GM18870 (cell line): Measurements from ENCODE around the gene MERTK.

ENCODE experiments used
- ATAC-seq: cut with Tn5 transposase; IDR thresholded peaks from one replicate; pipeline ENCODE4 v1.9.1; 2021; ENCODE audit warnings: moderate library complexity; ENCODE audit not compliant: unreplicated experiment

MERTK gene

GRCh38 chr2:112006076-112006410 is 107.6 kb downstream of the MERTK start:
- ATAC-seq = no peak

GRCh38 chr2:112007493-112007892 is 109.1 kb downstream of the MERTK start:
- no peak for ATAC-seq

GRCh38 chr2:112008910-112009485 is 110.6 kb downstream of the MERTK start:
- ATAC-seq = no peak

DNA sequence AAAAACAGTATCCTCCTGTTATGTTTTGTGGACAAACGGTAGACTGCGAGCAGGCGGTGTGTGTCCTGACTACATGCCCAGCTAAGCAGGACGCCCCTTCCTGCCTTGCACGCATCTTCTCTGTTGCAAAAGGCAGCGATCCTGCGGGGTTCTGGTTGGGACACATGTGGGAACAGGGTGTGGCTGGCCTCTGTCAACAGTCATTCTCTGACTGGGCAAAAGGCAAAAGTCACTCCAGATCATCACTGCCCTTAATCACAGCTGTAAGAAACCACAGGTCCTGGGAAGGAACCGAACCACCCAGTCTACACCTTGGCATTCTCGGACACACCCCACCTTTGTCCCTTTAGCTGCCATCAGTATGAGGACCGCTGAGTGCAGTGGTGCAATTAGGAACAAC is 112.3 kb downstream of the MERTK start:
- ATAC-seq = no peak

GRCh38 chr2:112012556-112012955 is 114.1 kb downstream of the MERTK start:
- no peak for ATAC-seq

- ATAC-seq = no peak
Measured at GRCh38 chr2:112018846-112019245, 120.4 kb downstream of the MERTK start.

- ATAC-seq = no peak
Measured at GRCh38 chr2:112019569-112019982, 121.2 kb downstream of the MERTK start.

- no peak for ATAC-seq
Measured at GRCh38 chr2:112020561-112020960, 122.2 kb downstream of the MERTK start.

GRCh38 chr2:112021290-112021689 is 122.9 kb downstream of the MERTK start:
- no peak for ATAC-seq

DNA sequence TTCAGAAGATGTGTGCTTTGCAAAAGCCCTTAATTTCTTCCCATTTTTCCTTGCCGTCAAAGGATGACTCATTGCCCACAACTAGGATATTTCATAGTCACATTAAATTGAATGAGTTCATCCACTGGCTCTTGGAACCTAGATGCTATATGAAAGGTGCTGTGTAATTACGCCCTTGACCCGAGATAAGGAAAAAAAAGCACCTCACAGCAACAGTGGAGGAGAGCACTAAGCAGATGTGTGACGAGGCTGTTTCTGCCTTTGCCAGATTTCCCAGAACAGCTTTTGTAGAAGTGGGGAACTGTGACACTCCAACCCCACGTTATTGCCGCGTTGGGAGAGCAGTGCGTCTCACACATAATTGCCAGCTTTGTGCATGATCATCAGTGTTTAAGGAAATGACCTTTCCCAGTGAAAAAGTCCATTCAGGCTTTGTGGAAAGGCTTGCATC is 123.4 kb downstream of the MERTK start:
- ATAC-seq = no peak

DNA sequence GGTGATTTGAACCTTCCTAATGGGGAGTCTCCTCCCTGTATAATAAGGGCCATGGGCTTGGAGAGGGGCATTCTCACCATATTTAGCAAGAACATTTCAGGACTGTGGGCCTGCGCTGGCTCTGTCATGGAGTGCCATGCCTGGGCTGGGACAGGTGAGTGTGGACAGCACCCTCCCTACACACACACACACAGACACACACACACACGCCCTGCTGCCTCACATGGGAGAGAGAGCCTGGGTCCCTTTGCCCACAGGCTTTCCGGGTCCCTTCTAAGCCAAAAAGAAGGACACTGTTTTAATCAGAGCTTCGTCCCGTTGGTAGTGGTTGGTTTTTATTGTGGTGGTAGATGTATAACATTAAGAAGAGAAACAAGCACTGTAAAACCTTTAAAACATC is 125.3 kb downstream of the MERTK start:
- ATAC-seq = no peak

GRCh38 chr2:112024231-112024630 is 125.8 kb downstream of the MERTK start:
- ATAC-seq = no peak

- no peak for ATAC-seq
Measured at GRCh38 chr2:112024896-112025491, 126.6 kb downstream of the MERTK start.

DNA sequence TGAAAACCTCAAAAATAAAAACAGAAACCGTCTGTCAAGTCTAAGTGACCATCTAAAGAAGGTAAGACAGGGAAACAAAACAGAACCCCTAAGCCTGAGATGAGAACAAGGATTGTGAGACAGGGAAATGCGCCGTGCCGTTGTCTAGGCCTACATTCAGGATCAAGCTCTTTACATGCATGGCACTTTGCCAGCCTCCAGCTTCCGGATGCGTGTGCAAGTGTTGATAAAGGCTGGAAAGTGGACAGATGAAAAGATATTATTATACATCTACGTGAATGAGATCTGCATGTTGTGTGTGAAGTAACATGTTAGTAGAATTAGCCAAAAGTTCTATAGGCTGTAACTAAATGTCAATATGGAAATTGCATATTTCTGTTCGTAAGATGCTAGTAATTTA is 128.1 kb downstream of the MERTK start:
- ATAC-seq = no peak

- no peak for ATAC-seq
Measured at GRCh38 chr2:112027767-112028166, 129.4 kb downstream of the MERTK start.

DNA sequence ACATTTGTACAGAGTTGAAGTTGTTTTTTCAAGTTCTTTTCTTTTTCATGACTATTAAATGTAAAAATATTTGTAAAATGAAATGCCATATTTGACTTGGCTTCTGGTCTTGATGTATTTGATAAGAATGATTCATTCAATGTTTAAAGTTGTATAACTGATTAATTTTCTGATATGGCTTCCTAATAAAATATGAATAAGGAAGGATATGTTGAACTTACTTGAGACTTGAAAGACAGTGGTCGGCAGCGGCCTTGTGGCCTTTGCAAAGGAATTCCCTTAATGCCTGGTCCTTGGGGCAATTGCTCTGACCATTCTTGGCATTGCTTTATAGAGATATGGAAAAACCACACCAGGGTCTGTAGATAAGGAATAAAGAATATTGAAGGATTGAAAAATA is 130.8 kb downstream of the MERTK start:
- ATAC-seq = no peak

DNA sequence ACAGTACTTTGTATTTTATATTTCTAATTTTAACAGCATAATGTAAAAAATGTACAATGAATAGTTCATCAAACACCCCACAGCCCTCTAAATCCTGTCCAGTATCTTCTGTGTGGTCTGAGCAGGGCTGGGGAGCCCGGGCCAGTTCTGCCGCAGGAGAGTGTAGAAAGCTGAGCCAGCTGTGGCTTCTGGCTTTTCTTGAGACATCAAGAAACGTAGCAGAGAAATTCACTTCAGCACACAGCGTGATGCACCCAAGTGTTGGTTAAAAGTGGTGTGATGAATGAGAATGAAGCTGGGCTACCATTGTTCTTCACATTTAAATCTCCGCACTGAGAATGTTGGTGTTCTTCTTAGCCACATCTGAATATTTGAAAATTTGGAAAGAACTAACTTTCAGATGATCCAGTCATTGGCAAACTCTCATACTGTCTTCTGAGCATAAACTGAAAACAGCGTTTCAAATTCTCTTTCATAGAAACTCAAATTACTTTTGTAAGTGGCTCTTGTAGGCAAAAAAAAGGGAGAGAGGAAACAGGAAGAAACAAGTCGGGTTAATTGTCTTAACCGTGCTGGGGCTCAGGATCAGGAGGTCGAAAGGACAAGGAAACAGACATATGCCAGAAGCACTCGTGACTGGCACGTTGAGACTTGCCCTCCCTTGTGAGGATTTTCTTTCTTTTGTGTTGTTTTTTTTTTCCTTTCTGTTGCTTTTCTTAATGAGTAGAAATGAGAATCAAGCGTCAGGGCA is 133.2 kb downstream of the MERTK start:
- no peak for ATAC-seq

- no peak for ATAC-seq
Measured at GRCh38 chr2:112032224-112032586, 133.8 kb downstream of the MERTK start.

DNA sequence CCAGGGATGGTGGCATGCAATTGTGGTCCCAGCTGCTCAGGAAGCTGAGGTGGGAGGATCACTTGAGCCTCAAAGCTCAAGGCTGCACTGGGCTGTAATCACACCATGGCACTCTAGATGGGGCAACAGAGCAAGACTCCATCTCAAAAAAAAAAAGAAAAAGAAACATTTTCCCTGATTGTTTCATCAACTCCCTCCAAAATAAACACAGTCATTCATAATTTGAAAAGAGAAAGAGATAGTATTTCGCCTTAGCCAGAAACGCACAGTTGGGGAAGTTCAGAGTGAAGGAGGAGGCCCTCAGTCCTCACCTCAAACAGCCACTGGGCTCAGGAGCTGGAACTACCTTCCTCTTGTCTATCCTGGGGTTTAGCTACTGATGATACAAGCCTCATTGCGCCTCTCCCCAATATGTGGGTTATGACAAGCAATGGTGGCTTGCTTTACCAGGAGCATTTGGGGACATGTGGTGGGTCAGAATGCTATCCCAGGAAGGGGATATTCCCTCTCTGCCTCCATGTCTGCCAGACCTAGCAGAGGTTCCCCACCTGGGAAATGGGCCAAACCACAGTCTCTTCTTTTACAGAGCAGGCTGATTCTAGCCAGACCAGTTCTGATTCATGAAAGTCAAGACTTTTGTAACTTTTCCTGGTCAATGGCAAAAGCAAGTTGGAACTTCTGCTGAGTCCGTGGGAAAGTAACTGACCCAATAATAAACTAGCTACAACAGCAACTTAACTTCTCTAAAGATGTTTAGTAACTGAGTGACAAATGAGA is 134.5 kb downstream of the MERTK start:
- no peak for ATAC-seq

DNA sequence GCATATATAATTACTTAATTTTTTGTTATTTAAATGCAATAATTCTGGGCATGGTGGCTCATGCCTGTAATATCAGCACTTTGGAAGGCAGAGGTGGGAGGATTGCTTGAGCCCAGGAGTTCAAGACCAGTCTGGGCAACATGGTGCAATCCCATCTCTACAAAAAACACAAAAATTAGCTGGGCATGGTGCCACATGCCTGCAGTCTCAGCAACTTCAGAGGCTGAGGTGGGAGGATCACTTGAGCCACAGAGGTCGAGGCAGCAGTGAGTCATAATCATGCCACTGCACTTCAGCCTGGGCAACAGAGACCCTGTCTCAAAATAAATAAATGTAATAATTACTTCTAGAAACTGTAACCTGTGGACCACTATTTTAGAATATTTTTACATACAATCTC is 135.2 kb downstream of the MERTK start:
- ATAC-seq = no peak

DNA sequence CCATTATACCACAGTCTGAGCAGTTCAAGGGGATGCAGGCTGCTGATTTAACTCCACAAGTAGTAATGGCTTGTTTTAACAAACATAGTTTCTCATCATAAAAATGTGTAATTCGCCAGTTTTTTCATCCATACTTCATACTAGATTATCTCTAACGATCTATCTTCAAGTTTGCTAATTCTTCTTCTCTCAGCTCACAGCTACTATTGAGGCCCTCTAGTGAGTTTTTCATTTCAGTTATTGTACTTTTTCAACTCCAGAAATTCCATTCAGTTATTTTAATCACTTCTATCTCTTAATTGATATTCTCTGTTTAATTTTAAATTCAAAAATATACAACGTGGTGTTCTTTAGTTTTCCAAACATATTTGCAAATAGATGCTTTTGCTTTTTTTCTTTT is 136.5 kb downstream of the MERTK start:
- ATAC-seq = no peak

GRCh38 chr2:112035786-112036185 is 137.4 kb downstream of the MERTK start:
- no peak for ATAC-seq
